GM19455 (cell line): Measurements from ENCODE around the gene TAS2R20.
"Not testable (repeated sequence)": the region's sequence is repeated elsewhere in the genome, so short reads cannot be mapped to it uniquely, and the experiment has no call there.

ENCODE experiments used
- ATAC-seq: cut with Tn5 transposase; IDR thresholded peaks from one replicate; pipeline ENCODE4 v1.9.1; 2021; ENCODE audit not compliant: unreplicated experiment

The TAS2R20 gene, protein sequence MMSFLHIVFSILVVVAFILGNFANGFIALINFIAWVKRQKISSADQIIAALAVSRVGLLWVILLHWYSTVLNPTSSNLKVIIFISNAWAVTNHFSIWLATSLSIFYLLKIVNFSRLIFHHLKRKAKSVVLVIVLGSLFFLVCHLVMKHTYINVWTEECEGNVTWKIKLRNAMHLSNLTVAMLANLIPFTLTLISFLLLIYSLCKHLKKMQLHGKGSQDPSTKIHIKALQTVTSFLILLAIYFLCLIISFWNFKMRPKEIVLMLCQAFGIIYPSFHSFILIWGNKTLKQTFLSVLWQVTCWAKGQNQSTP

GRCh38 chr12:10998204-10998603 is at the start of gene TAS2R20:
TSS of gene TAS2R20 (minus strand) at chr12:10998304. CDS start at chr12:10997875, 429 bp downstream.
- no peak for ATAC-seq

- ATAC-seq, result not testable (repeated sequence)
Measured at GRCh38 chr12:11041366-11041765, 43.3 kb upstream of the TAS2R20 start.

- ATAC-seq, result no peak
Measured at GRCh38 chr12:11040162-11040561, 42.1 kb upstream of the TAS2R20 start.

DNA sequence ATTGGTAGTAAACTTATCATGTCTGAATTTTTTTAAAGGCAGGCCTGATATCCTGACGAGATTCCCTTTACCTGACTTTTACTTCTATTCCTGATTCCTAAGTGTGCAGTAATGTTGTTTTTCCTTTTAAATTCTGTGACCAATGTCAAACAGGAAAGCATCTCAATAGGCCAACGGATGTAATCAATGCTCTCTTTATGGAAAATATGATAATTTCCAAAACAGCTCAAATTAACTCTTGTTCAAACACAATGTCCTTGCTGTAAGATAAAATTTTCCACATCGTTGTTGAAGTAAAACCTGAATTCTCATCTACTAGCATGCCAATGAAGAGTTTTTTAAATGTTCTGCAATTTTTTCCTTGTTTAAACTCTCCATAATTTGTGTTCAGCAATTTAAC is 41.1 kb upstream of the TAS2R20 start:
- ATAC-seq, result no peak

DNA sequence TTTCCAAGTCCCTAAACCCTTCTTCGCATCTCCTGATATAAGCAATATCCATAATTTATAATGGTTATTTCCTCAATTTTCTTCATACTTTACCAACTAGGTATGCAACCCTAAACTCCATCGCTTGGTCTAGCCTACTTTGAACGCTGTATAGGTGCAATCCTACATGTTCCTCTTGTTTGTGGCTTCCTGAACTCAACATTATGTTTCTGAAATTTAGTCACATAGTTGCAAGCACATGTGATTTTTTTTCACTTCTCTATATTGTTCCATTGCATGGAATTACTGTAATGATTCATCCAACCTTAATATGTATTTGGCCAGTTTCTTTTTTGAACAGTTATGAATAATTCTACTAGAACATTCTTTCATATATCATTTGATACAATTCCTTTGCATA is 35.9 kb upstream of the TAS2R20 start:
- not testable (repeated sequence) for ATAC-seq

DNA sequence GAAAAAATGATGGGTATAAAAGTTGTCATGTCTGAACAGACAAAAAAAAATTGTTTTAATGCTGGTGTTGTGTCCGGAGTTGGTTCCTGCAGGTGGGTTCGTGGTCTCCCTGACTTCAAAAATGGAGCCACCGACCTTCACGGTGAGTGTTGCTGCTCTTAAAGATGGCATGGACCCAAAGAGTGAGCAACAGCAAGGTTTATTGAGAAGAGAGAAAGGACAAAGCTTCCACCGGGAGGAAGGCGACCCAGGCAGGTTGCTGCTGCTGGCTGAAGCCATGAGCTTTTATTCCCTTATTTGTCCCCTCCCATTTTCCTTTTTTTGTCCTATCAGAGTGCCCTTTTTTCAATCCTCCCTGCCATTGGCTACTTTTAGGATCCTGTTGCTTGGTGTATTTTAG is 33.2 kb upstream of the TAS2R20 start, which contains the start of gene TAS2R31:
Gene TAS2R31, minus strand, starts transcription at position 101 of the 400 bp plus-strand sequence. Its CDS starts 72 bp downstream, at position 29.
- no peak for ATAC-seq

DNA sequence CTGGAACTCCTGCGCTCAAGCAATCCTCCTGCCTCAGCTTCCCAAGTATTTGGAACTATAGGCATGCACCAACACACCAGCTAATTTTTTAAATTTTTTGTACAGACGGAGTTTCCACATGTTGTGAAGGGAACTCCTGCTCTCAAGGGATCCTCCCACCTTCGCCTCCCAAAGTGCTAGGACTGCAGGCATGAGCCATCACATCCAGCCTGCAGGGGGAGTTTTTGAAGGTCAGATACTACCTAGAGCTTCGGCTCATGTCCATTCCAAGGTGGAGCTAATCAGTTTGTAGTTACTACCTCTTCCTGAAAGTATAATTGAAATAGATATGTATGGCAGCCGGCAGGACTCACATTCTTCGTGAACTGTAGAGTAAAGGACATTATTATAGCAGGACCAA is 28.0 kb upstream of the TAS2R20 start:
- no peak for ATAC-seq

- no peak for ATAC-seq
Measured at GRCh38 chr12:11023387-11023786, 25.3 kb upstream of the TAS2R20 start.

GRCh38 chr12:11022520-11022919 is 24.4 kb upstream of the TAS2R20 start, which contains the start of gene TAS2R19:
TSS of gene TAS2R19 (minus strand) at chr12:11022620. CDS start at chr12:11022571, 49 bp downstream.
- no peak for ATAC-seq

- no peak for ATAC-seq
Measured at GRCh38 chr12:11016937-11017336, 18.8 kb upstream of the TAS2R20 start.

DNA sequence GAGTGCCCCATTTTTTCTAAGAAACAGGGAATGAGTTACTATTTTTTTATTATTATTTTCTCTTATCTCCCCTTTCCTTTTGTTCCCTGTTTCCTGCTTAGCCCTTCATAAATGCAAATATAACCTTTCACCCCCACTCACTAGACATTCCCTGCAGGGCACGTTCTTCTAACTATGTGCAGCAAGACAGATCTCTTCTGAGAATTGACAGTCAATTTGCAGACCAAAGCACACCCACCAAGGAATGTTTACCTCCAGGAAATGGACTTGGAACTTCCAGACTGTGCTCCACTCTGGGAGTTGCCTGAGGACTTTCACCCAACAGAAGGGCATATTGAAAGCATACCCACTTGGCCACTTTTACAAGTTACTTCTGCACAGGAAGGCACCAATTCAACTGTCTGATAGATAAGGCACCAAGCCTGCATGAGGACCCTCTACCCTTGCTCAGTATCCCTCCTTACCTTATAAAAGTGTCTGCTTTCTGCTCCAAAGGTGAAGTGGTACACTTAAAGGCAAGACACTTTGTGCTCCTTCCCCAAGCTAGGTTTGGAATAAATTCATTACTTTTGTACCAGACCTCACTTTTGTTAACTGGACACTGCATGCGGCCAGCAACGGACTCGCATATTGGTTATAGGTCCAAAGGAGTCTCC is 17.8 kb upstream of the TAS2R20 start:
- ATAC-seq, result no peak

DNA sequence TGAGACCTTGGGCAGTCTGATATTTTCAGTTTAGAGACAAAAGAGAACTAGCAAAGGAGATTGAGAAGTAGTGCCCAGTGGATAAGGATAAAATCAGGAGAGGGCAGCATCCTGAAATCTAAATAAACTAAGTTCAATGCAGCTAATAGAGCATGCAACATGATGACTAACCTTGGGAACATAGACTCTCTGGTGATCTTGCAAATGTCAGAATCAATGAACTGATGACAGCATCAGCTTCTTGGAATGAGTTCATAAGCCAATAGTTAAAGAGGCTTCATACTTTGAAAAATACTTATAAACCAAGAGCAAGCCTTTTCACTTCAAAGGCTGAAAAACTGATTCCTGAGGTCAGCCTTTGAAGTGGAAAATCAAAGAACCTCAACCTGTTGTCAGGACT is 16.1 kb upstream of the TAS2R20 start:
- ATAC-seq, result no peak

DNA sequence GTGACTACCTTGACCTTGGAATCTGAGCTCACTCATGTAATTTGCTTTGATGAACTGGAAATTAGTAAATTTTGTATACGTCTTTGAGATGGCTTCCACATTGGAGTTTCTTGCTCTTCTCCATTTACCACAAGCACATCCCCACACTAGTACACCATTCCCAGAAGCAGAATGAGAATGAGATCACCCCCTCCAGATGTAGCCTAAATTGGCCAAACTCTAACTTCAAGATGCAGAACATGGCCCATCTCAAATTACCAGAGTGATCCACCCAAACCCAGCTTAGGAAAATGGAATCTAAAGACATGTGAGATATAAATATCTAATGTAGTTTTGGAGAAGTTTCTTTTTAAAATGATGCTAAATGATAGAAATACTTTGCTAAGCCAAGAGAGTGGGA is 9.5 kb upstream of the TAS2R20 start:
- no peak for ATAC-seq

- no peak for ATAC-seq
Measured at GRCh38 chr12:10994307-10994706, 3.8 kb downstream of the TAS2R20 start.

DNA sequence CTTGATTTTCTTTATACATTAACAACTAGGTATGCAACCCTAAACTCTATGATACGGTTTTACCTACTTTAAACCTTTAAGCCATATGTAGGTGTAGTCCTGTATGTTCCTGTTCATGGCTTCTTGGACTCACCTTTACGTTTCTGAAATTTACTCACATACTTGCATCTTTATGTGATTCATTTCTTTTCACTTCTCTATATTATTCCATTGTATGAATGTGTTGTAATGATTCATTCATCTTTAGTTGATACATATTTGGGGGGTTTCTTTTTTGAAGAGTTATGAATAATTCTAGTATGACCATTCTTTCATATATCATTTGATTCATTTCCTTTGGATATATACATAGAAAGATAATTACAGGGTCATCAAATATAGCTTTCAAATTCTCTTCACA is 9.0 kb downstream of the TAS2R20 start:
- ATAC-seq, result no peak

DNA sequence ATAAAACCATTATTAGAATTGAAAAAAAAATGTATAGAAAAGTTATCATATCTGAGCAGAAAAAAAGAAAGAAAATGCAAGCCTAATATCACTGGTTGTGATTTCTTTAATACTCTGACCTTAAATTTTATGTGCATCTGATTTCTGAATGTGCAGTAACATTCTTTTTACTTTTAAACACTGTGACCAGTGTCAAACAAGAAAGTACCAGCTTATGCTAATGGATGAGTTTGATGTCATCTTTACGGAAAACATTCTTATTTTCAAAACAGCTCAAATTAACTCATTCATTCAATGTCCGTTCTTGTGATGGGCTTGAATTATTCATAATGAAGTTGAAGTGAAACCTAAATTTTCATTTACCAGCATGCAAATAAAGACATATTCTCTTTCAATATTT is 11.3 kb downstream of the TAS2R20 start, which contains the start of gene TAS2R50:
Gene TAS2R50, minus strand, starts transcription at position 101 of the 400 bp plus-strand sequence. Its CDS starts 52 bp downstream, at position 49.
- ATAC-seq, result no peak

- ATAC-seq, result no peak
Measured at GRCh38 chr12:10982244-10982643, 15.9 kb downstream of the TAS2R20 start.

GRCh38 chr12:10974965-10975364 is 23.1 kb downstream of the TAS2R20 start:
- no peak for ATAC-seq

GRCh38 chr12:10968765-10969456 is 29.2 kb downstream of the TAS2R20 start:
- no peak for ATAC-seq

GRCh38 chr12:10967409-10967808 is 30.7 kb downstream of the TAS2R20 start:
- no peak for ATAC-seq

- ATAC-seq, result no peak
Measured at GRCh38 chr12:10966314-10966713, 31.8 kb downstream of the TAS2R20 start.

DNA sequence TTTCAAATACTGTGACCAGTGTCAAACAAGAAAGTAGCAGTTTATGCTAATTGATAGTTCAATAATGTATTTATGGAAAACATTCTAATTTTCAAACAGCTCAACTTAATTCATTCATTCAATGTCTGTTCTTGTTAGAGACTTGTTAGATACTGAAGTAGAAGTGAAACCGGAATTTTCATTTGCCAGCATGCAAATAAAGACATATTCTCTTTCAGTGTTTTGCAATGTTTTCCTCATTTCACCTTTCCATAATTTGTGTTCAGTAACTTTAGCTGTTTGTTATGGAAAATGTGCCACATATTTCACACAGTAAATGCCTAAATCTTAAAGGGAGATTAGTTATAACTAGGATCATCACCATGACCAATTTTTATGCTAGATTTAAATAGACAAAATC is 32.6 kb downstream of the TAS2R20 start:
- no peak for ATAC-seq
